Upper lobe of left lung (tissue), 4 donors: Measurements from ENCODE around the gene ITGAX.

Source experiments
- CTCF ChIP-seq, 6 experiments: fragments of 450-650 bp in 4 of 6; fragments of 200-600 bp in 2 of 6; sonication (generic) in 2 of 6; IDR thresholded peaks; one replicate each; pipeline ENCODE4 v1.5.1; 2016 to 2019; ENCODE audit warnings: antibody characterized with exemption in 6 of 6
- POLR2A ChIP-seq, 4 donors: fragments of 450-650 bp; IDR thresholded peaks; one replicate each; pipeline ENCODE4 v1.5.1; 2016 to 2017; ENCODE audit warnings: antibody characterized with exemption in 4 of 4, mild to moderate bottlenecking in 2 of 4

DNA sequence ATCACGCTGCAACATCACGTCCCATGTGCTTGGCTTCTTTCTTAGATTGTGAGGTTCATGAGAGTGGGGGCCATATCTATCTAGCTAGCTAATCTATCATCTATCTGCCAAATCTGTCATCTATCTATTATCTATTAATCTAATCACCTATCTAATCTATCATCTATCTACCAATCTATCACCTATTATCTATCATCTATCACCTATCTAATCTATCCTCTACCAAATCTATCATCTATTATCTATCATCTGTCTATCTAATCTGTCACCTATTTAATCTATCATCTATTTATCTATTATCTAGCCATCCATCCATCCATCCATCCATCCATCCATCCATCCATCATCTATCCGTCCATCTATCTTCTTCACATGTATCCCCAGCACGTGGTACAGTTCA, 59.0 kb downstream of the ITGAX start:
- no peak for TF ChIP-seq CTCF (IDR thresholded peaks at IDR 0.05)
- TF ChIP-seq POLR2A (IDR thresholded peaks at IDR 0.05) = no peak
